HCT116 (cell line): ENCODE data around the gene ULBP1. TPM values are rescaled to one million over a fixed set of nuclear protein-coding genes. Genes with fewer than 3 reads are reported as not detected.

Source experiments
- ATAC-seq: fragments of 200-7000 bp; cut with Tn5 transposase; 2 replicates; pipeline ENCODE4 v1.9.1; 2020; ENCODE audit warnings: mild to moderate bottlenecking, moderate library complexity
- BruUV-seq: library from RNA; stranded (reverse); fragments of 400-500 nt; replicated peaks from 2 replicates; lab custom pipeline; 2021; lab: Mats Ljungman, UMichigan
- CTCF ChIA-PET: fragments of 300-600 bp; sonication (Branson Sonifier 250); formaldehyde crosslinking; loops from one replicate; lab custom pipeline; 2021; ENCODE audit warnings: antibody characterized with exemption; lab: Charles Lee
- POLR2A ChIA-PET: fragments of 300-600, 350-600 bp; sonication (Branson Sonifier 250); formaldehyde crosslinking; loops from one replicate; lab custom pipeline; 2021; ENCODE audit warnings: antibody characterized with exemption; lab: Charles Lee
- RAD21 ChIA-PET, 2 experiments: fragments of 300-600 bp; sonication (Branson Sonifier 250); formaldehyde crosslinking; loops; one replicate each; lab custom pipeline; 2023; ENCODE audit warnings: low total read pairs in 2 of 2; ENCODE audit not compliant: uncharacterized antibody in 2 of 2, unreplicated experiment in 2 of 2, low non-redundant PET in 1 of 2; lab: Charles Lee
- DNase-seq: peaks from one replicate; pipeline ENCODE4 v3.0.0-alpha.2; 2010; ENCODE audit warnings: low read depth, low spot score
- H2AFZ ChIP-seq: fragments of 200-600 bp; shearing (Covaris generic), sonication (generic); 2 replicates; pipeline ENCODE4 v1.6.1; 2017; ENCODE audit warnings: low read depth, mixed run types, mixed read lengths, antibody characterized with exemption, low read length; ENCODE audit not compliant: poor library complexity, severe bottlenecking
- H3K27ac ChIP-seq: 2 replicates; pipeline ENCODE4 v1.5.1; 2012; ENCODE audit warnings: low read depth, low read length
- H3K27me3 ChIP-seq: fragments of 200-600 bp; sonication (generic); 2 replicates; pipeline ENCODE4 v1.6.1; 2016; ENCODE audit warnings: mixed run types, low read length, mixed read lengths; ENCODE audit not compliant: insufficient read depth
- H3K36me3 ChIP-seq, 2 experiments: fragments of 200-500 bp in 1 of 2; fragments of 200-600 bp in 1 of 2; sonication (Bioruptor generic) in 1 of 2; sonication (generic) in 1 of 2; 2 replicates each; pipeline versions ENCODE4 v1.5.1 to v1.6.1; 2014 to 2016; ENCODE audit warnings: low read length in 2 of 2, inconsistent platforms in 1 of 2, mixed read lengths in 1 of 2, mixed run types in 1 of 2; ENCODE audit not compliant: insufficient read depth in 2 of 2, control insufficient read depth in 1 of 2
- H3K4me1 ChIP-seq, 2 experiments: fragments of 200-600 bp in 1 of 2; sonication (generic) in 1 of 2; 2 replicates each; pipeline versions ENCODE4 v1.5.1 to v1.6.1; 2012 to 2017; ENCODE audit warnings: low read length in 2 of 2, inconsistent platforms in 1 of 2, mild to moderate bottlenecking in 1 of 2, mixed read lengths in 1 of 2, mixed run types in 1 of 2, moderate library complexity in 1 of 2; ENCODE audit not compliant: insufficient read depth in 2 of 2, control insufficient read depth in 1 of 2
- H3K4me2 ChIP-seq: fragments of 200-600 bp; sonication (generic); 2 replicates; pipeline ENCODE4 v1.6.1; 2017; ENCODE audit warnings: mixed run types, low read length, mixed read lengths
- H3K4me3 ChIP-seq, 2 experiments: fragments of 200-600 bp in 1 of 2; sonication (generic) in 1 of 2; replicated peaks in 1 of 2; 2 replicates each; pipeline ENCODE4 v1.5.1; 2011 to 2016; ENCODE audit warnings: low read length in 2 of 2, control low read depth in 1 of 2, low read depth in 1 of 2, mild to moderate bottlenecking in 1 of 2, mixed read lengths in 1 of 2, mixed run types in 1 of 2
- H3K79me2 ChIP-seq: fragments of 200-600 bp; sonication (generic); 2 replicates; pipeline ENCODE4 v1.6.1; 2017; ENCODE audit warnings: mild to moderate bottlenecking, mixed run types, low read length, moderate library complexity, mixed read lengths; ENCODE audit not compliant: insufficient read depth
- H3K9ac ChIP-seq: fragments of 200-600 bp; sonication (generic); 2 replicates; pipeline ENCODE4 v1.6.1; 2016; ENCODE audit warnings: low read length, mixed read lengths
- H3K9me2 ChIP-seq: fragments of 200-600 bp; sonication (generic), shearing (Covaris generic); 2 replicates; pipeline ENCODE4 v1.6.1; 2017; ENCODE audit warnings: mixed run types, mild to moderate bottlenecking, moderate library complexity; ENCODE audit not compliant: insufficient read depth
- H3K9me3 ChIP-seq, 2 experiments: fragments of 200-500 bp in 1 of 2; fragments of 200-600 bp in 1 of 2; sonication (Bioruptor generic) in 1 of 2; sonication (generic) in 1 of 2; 2 replicates each; pipeline ENCODE4 v1.6.1; 2014 to 2017; ENCODE audit warnings: low read length in 2 of 2, mixed read lengths in 2 of 2, inconsistent platforms in 1 of 2, low read depth in 1 of 2, mild to moderate bottlenecking in 1 of 2, mixed run types in 1 of 2, moderate library complexity in 1 of 2; ENCODE audit not compliant: control insufficient read depth in 1 of 2, insufficient read depth in 1 of 2
- H4K20me1 ChIP-seq: fragments of 200-600 bp; sonication (generic), shearing (Covaris generic); 2 replicates; pipeline ENCODE4 v1.6.1; 2017; ENCODE audit warnings: mixed run types, mild to moderate bottlenecking, moderate library complexity; ENCODE audit not compliant: insufficient read depth
- CBX3 ChIP-seq: IDR thresholded peaks from 2 replicates; pipeline ENCODE4 v1.6.1; 2012; ENCODE audit warnings: low read depth
- CEBPB ChIP-seq: IDR thresholded peaks from 2 replicates; pipeline ENCODE4 v1.6.1; 2012; ENCODE audit warnings: low read depth
- CTCF ChIP-seq, 3 experiments: fragments of 200-600 bp in 1 of 3; sonication (generic) in 1 of 3; IDR thresholded peaks in 2 of 3; conservative IDR thresholded peaks in 1 of 3; 2 replicates each; pipeline ENCODE4 v1.5.1; 2012 to 2017; ENCODE audit warnings: low read depth in 2 of 3, low read length in 2 of 3, antibody characterized with exemption in 1 of 3, borderline replicate concordance in 1 of 3, control low read depth in 1 of 3, mild to moderate bottlenecking in 1 of 3, mixed read lengths in 1 of 3, mixed run types in 1 of 3, moderate library complexity in 1 of 3; ENCODE audit not compliant: insufficient read depth in 1 of 3
- EGR1 ChIP-seq: IDR thresholded peaks from 2 replicates; pipeline ENCODE4 v1.6.1; 2012; ENCODE audit warnings: low read depth
- EZH2phosphoT487 ChIP-seq: fragments of 200-600 bp; IDR thresholded peaks from 2 replicates; pipeline ENCODE4 v1.6.1; 2018; ENCODE audit warnings: antibody characterized with exemption, borderline replicate concordance
- MAX ChIP-seq: IDR thresholded peaks from 2 replicates; pipeline ENCODE4 v1.6.1; 2012
- POLR2A ChIP-seq: IDR thresholded peaks from 2 replicates; pipeline ENCODE4 v1.7.0; 2011; ENCODE audit warnings: borderline replicate concordance; ENCODE audit not compliant: insufficient read depth, insufficient read length; ENCODE audit errors: extremely low read depth
- POLR2AphosphoS5 ChIP-seq: IDR thresholded peaks from 2 replicates; pipeline ENCODE4 v1.6.1; 2011; ENCODE audit warnings: mild to moderate bottlenecking, low read depth, low read length, moderate library complexity
- RAD21 ChIP-seq: IDR thresholded peaks from 2 replicates; pipeline ENCODE4 v1.6.1; 2012; ENCODE audit warnings: low read depth, mild to moderate bottlenecking
- SIN3A ChIP-seq: IDR thresholded peaks from 2 replicates; pipeline ENCODE4 v1.6.1; 2012; ENCODE audit warnings: low read depth
- SP1 ChIP-seq: IDR thresholded peaks from 2 replicates; pipeline ENCODE4 v1.6.1; 2012; ENCODE audit warnings: low read depth
- SRF ChIP-seq: IDR thresholded peaks from 2 replicates; pipeline ENCODE4 v1.6.1; 2012; ENCODE audit warnings: low read depth
- TCF7L2 ChIP-seq: IDR thresholded peaks from 2 replicates; pipeline ENCODE4 v1.7.0; 2011; ENCODE audit warnings: borderline replicate concordance, inconsistent platforms; ENCODE audit not compliant: insufficient read depth, insufficient read length; ENCODE audit errors: extremely low read depth
- YY1 ChIP-seq: IDR thresholded peaks from 2 replicates; pipeline ENCODE4 v1.6.1; 2011; ENCODE audit warnings: low read length, low read depth, moderate library complexity, mild to moderate bottlenecking; ENCODE audit not compliant: insufficient replicate concordance; ENCODE audit errors: extremely low read depth
- ZBTB33 ChIP-seq: IDR thresholded peaks from 2 replicates; pipeline ENCODE4 v1.6.1; 2011; ENCODE audit warnings: mild to moderate bottlenecking, low read length, moderate library complexity; ENCODE audit not compliant: insufficient replicate concordance; ENCODE audit errors: extremely low read depth
- ZFX ChIP-seq: fragments of 450-650 bp; IDR thresholded peaks from 2 replicates; pipeline ENCODE4 v1.6.1; 2017
- ZNF274 ChIP-seq: fragments of 200-500 bp; sonication (Bioruptor generic); IDR thresholded peaks from 2 replicates; pipeline ENCODE4 v1.6.1; 2014; ENCODE audit warnings: mild to moderate bottlenecking, low read depth, low read length, inconsistent platforms
- intact Hi-C: fragments of 100-400 bp; cut with micrococcal nuclease; formaldehyde crosslinking; loops from 2 replicates; pipeline ENCODE4 v1.10.0; 2022
- total RNA-seq: library from RNA; stranded (reverse); gene quantifications from one replicate; pipeline ENCODE4 v1.2.1, GENCODE V29; 2021; ENCODE audit not compliant: unreplicated experiment

The ULBP1 gene
- total RNA-seq, 1 experiment from 2014 or later, result 12.4 TPM

DNA sequence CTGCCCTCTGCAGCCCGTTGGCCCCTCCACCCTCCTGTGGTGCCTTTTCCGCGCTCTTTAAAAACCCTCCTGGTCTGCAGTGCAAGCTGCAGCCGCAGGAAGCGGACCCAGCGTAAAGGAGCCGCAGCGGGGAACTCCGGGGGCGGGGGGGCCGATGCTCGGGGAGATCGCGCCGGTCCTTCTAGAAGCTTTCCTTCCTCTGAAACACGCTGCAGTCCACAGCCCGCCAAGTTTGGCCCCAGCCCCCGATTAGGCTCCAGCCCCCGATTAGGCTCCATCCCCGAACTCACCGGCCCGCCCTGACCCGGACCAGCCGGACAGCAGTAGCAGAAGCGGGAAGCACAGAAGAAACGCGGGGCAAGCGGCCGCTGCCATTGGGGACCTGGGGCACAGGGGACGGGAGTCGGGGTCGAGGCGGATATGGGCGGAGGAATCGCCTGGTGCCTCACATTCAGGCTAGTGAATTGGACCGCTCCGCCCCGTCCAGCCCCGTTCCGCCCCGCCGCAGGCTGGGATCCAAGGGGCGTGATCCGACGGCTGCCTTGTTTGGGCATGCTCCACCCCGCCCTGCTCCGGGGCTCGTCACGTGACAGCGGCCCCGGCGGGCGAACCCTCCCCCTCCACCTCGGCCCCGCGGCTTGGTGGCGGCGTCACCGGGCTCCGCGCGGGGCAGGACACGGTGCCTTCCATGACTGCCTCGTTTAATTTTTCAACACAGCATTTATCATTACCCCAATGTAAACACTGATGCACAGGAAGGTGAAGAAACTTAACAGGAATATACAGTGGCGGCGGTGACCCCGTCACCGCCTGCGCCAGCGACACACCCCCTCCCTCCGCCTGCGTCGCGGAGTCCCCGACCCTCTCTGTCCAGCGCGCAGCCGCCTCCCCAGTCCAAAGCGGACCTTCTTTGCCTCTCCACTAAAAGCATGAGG lies 41.3 kb downstream of the ULBP1 start:
- TF ChIP-seq SIN3A, result peak; percentile 73; the same call in 1 of the 2 replicates
- TF ChIP-seq EZH2phosphoT487, result no peak
- TF ChIP-seq POLR2A, result peak; percentile 36
- no peak for TF ChIP-seq RAD21
- TF ChIP-seq SP1, result peak; percentile 44; the same call in 1 of the 2 replicates
- peak; percentile 92 for TF ChIP-seq POLR2AphosphoS5
- no peak for TF ChIP-seq CBX3
- peak; percentile 49 for TF ChIP-seq ZBTB33
- no peak for TF ChIP-seq TCF7L2
- TF ChIP-seq EGR1, result no peak
- peak; percentile 78 for TF ChIP-seq MAX
- peak; percentile 100 for TF ChIP-seq SRF
- peak; percentile 39; the same call in 1 of the 2 replicates for TF ChIP-seq ZFX
- no peak for TF ChIP-seq CEBPB
- no peak for TF ChIP-seq ZNF274
- TF ChIP-seq YY1, result peak; percentile 9
- no peak for TF ChIP-seq CTCF (IDR thresholded peaks at IDR 0.05 in 2 of 3, conservative IDR thresholded peaks at IDR 0.05 in 1 of 3; ENCODE audit: borderline replicate concordance in 1 of 3, insufficient read depth in 1 of 3, low read depth in 2 of 3, low read length in 2 of 3)
- BruUV-seq, result TSS peak; percentile 68
- intact Hi-C loops, result loop anchor here (5.0 to 10.0 kb wide), 2 partner anchors 67 to 810 kb away; no protein-coding TSS in a partner anchor
- DNase-seq (peak; percentile 81), ATAC-seq (peak; percentile 93)
- Histone ChIP-seq H3K79me2 (no peaks in the 10 kb centered on the region), H3K4me1 (peaks cover 18 to 33% of the 10 kb centered on the region in 2 experiments), H3K9ac (peak overlapping the region; percentile 71), H3K9me2 (no peaks in the 10 kb centered on the region), H3K4me2 (peak overlapping the region; percentile 95), H4K20me1 (no peaks in the 10 kb centered on the region), H3K27me3 (no peaks in the 10 kb centered on the region), H3K27ac (peak overlapping the region; percentile 57), H3K36me3 (no peaks in the 10 kb centered on the region), H3K4me3 (peak overlapping the region; percentile 81 to 91), H2AFZ (peak overlapping the region; percentile 93), H3K9me3 (no peaks in the 10 kb centered on the region)
- ChIA-PET RAD21 (no interaction called here), POLR2A (no interaction called here), CTCF (no interaction called here)
